Testis (tissue), 3 donors: ENCODE data around the gene PROK1. TPM values are rescaled to one million over a fixed set of nuclear protein-coding genes. Genes with fewer than 3 reads are reported as not detected.

Experiments used
- DNase-seq: peaks from one replicate; pipeline ENCODE4 v3.0.0-alpha.2; 2019
- H3K27ac ChIP-seq, 2 donors: fragments of 200-600 bp; sonication (generic); one replicate each; pipeline ENCODE4 v1.5.1; 2019
- H3K27me3 ChIP-seq: fragments of 200-600 bp; sonication (generic); one replicate; pipeline ENCODE4 v1.5.1; 2019
- H3K36me3 ChIP-seq: fragments of 200-600 bp; sonication (generic); one replicate; pipeline ENCODE4 v1.5.1; 2017; ENCODE audit warnings: low read depth; ENCODE audit errors: missing control alignments
- H3K4me1 ChIP-seq: fragments of 200-600 bp; sonication (generic); one replicate; pipeline ENCODE4 v1.5.1; 2019
- H3K4me3 ChIP-seq, 2 donors: fragments of 200-600 bp; sonication (generic); one replicate each; pipeline ENCODE4 v1.5.1; 2017 to 2019
- H3K9me3 ChIP-seq: fragments of 200-600 bp; sonication (generic); one replicate; pipeline ENCODE4 v1.5.1; 2017
- POLR2A ChIP-seq: fragments of 450-650 bp; IDR thresholded peaks from one replicate; pipeline ENCODE4 v1.6.1; 2017; ENCODE audit warnings: antibody characterized with exemption, mild to moderate bottlenecking, moderate library complexity
- WGBS, 2 donors: methylation state at CpG; one replicate each; pipeline ENCODE4 v1.1.5; 2018; 5-methylcytosine and 5-hydroxymethylcytosine counted together
- intact Hi-C: fragments of 100-400 bp; cut with DNase I; formaldehyde crosslinking; loops from one replicate; pipeline ENCODE4 v1.15.1; 2023; ENCODE audit warnings: low total_unique reads
- polyA plus RNA-seq: library from polyadenylated mRNA; stranded (reverse); fragments of 350-450 nt; fragmentation: Illumina TruSeq; extraction: RNeasy Lipid Tissue Mini Kit (QIAGEN cat#74804); gene quantifications from one replicate; pipeline ENCODE4 v1.2.3, GENCODE V29; 2014; ENCODE audit warnings: low read depth, low replicate concordance; ENCODE audit not compliant: insufficient read depth
- total RNA-seq, 2 donors: library from RNA; depleted of rRNA; stranded (reverse); fragments of >200 nt; gene quantifications; one replicate each; pipeline ENCODE4 v1.2.3, GENCODE V29; 2016
- TF ChIP-seq, protein P1 (sequence below), 3 experiments: fragments of 450-650 bp in 2 of 3; fragments of 200-600 bp in 1 of 3; sonication (generic) in 1 of 3; IDR thresholded peaks; one replicate each; pipeline ENCODE4 v1.5.1; 2016 to 2019; ENCODE audit warnings: antibody characterized with exemption in 3 of 3, mild to moderate bottlenecking in 2 of 3, moderate library complexity in 1 of 3

Gene PROK1
- total and polyA plus RNA-seq, 3 donors from 2014 or later: 50.4 to 85.5 (median 70.6) TPM

DNA sequence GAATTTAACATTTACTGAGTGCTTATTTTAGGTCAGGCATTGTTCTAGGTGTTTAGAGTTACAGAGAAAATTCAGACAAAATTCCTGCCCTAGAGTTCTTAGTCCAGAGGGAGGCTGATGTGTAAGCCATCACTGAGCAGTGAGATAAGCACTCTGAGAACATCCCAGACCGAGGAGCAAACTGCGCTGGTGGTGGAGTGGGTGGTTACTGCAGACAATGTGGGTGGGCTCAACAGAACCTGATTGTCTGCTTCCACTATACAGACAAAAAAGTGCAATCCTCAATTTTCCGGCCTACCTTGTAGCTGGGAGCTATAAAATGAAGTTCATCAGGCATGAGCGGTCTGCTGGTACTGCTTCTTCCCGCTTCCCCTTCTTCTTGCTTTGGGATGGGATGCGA, 23.5 kb downstream of the PROK1 start:
- no peak for TF ChIP-seq POLR2A
- TF ChIP-seq, protein P1, sequence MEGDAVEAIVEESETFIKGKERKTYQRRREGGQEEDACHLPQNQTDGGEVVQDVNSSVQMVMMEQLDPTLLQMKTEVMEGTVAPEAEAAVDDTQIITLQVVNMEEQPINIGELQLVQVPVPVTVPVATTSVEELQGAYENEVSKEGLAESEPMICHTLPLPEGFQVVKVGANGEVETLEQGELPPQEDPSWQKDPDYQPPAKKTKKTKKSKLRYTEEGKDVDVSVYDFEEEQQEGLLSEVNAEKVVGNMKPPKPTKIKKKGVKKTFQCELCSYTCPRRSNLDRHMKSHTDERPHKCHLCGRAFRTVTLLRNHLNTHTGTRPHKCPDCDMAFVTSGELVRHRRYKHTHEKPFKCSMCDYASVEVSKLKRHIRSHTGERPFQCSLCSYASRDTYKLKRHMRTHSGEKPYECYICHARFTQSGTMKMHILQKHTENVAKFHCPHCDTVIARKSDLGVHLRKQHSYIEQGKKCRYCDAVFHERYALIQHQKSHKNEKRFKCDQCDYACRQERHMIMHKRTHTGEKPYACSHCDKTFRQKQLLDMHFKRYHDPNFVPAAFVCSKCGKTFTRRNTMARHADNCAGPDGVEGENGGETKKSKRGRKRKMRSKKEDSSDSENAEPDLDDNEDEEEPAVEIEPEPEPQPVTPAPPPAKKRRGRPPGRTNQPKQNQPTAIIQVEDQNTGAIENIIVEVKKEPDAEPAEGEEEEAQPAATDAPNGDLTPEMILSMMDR (IDR thresholded peaks at IDR 0.05): no peak

DNA sequence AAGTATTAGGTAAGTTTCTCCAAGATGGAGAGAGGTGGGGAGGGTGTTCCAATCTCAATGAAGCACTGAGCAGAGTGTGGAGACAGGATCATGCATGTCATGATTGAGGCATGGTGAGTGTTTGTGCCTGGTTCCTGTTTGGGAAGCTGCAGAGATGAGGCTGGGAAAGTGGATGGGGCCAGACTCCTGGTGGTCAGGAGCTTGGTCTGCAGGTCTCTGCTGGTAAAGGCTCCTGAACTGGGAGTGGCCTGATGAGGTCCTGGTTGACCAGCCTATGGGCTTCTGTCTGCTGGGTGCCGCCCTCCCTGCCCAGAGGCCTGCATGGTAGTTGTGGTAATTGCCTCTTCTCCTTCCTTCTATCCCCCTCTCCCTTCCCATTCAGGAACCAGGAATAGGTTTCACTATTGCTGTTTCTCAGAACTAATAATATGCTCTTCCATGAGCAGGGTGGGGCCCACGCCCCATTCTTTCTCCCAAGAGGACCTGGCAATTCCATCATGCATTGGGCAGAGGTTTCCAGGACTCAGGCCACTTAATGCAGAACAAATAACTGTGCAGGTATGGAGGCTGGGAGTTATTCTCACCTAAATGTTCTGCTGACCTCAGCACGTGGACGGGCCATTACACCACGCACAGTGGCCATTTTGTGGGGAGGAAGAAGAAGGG, 24.5 kb downstream of the PROK1 start:
- TF ChIP-seq POLR2A: no peak
- TF ChIP-seq, protein P1 (IDR thresholded peaks at IDR 0.05): no peak
- intact Hi-C loops: no loop called here
- H3K27ac ChIP-seq: no peak overlapping the region

More for the DNA sequence above, 23.5 kb downstream of the PROK1 start:
- Histone ChIP-seq H3K4me1 (peaks cover 17% of the 10 kb centered on the region), H3K9me3 (no peaks in the 10 kb centered on the region), H3K36me3 (no peaks in the 10 kb centered on the region), H3K4me3 (no peak overlapping the region), H3K27me3 (no peaks in the 10 kb centered on the region), H3K27ac (no peak overlapping the region)
- intact Hi-C loops: no loop called here
- DNase-seq: no peak
- WGBS, 2 donors: 78 to 88% methylated on average over 6 of the region's 6 CpGs

DNA sequence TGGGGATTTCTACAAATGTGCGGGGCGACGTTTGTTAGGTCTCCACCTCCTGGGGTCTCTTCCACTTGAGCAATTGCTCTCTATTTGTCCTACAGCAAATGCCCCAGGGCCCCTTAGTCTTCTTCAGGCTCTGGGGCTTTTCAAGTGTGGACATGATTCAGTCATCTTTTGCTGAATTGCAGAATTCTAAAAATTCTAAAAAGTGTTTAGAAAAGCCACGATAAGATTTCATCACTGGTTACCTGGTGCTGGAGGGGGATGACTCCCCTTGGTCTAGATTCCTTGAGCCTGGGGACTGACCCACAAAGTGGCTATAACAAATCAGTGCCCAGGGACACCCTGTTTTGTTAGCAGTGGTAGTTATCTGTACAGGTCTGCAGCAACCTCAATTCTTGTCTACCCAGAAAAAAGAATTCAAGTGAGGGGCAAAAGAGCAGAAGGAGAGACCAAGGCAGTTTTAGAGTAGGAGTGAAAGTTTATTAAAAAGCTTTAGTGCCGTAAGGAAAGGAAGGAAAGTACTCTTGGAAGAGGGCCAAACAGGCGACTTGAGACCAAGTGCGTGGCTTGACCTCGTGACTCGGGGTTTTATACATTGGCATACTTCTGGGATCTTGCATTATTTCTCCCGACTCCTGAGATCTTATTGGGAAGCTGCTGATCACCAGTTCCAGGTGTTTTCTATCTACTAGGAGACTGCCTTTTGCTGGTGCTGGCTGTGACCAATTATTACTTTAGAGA, 25.2 kb downstream of the PROK1 start:
- Histone ChIP-seq H3K27ac (no peak overlapping the region), H3K36me3 (no peaks in the 10 kb centered on the region), H3K9me3 (no peaks in the 10 kb centered on the region), H3K4me1 (peaks cover 17% of the 10 kb centered on the region), H3K27me3 (no peaks in the 10 kb centered on the region), H3K4me3 (no peak overlapping the region)
- 70 to 73% methylated on average over 10 of the region's 10 CpGs for WGBS, 2 donors
- intact Hi-C loops: no loop called here
- no peak for DNase-seq
- TF ChIP-seq, protein P1 (IDR thresholded peaks at IDR 0.05): no peak

More for the DNA sequence above, 24.5 kb downstream of the PROK1 start:
- H3K27me3 ChIP-seq: no peaks in the 10 kb centered on the region
- WGBS, 2 donors: 91 to 93% methylated on average over 5 of the region's 5 CpGs
- DNase-seq: no peak
- H3K36me3 ChIP-seq: no peaks in the 10 kb centered on the region
- H3K4me1 ChIP-seq: peaks cover 17% of the 10 kb centered on the region
- no peak overlapping the region for H3K4me3 ChIP-seq
- no peaks in the 10 kb centered on the region for H3K9me3 ChIP-seq

DNA sequence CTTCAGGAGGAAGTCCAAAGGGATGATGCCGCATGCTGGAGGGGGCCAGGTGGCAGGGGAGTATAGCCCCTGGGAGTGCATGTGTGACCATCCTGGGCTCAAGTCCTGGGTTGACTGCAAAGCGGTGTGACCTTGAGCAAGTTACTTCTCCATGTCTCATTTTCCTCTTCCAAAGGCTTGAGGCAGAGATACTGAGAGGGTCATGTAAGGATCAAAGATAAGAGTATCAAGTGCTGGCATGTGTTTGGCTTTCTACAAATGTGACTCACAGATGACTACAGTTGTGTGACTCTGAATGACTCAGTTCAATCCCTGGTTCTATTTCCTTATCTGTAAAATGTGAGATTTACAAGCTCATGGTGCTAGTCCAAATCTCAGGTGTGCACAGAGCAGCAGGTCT, 26.1 kb downstream of the PROK1 start:
- WGBS, 2 donors: 56 to 81% methylated on average over 2 of the region's 2 CpGs
- no peak overlapping the region for H3K4me3 ChIP-seq
- TF ChIP-seq, protein P1 (IDR thresholded peaks at IDR 0.05): no peak

More for the DNA sequence above, 26.1 kb downstream of the PROK1 start:
- peak; percentile 41 for DNase-seq
- Histone ChIP-seq H3K4me1 (peaks cover 19% of the 10 kb centered on the region), H3K27me3 (no peaks in the 10 kb centered on the region), H3K36me3 (no peaks in the 10 kb centered on the region), H3K27ac (no peak overlapping the region), H3K9me3 (no peaks in the 10 kb centered on the region)
- intact Hi-C loops: no loop called here
